Gastrocnemius medialis (tissue), 4 donors: ENCODE data around the gene PBX1.

Experiments
- CTCF ChIP-seq, 5 experiments: fragments of 450-650 bp in 3 of 5; fragments of 200-600 bp in 2 of 5; sonication (generic) in 2 of 5; IDR thresholded peaks in 4 of 5; conservative IDR thresholded peaks in 1 of 5; 1 replicate in 4 of 5; 2 replicates in 1 of 5; pipeline ENCODE4 v1.5.1; 2016 to 2019; ENCODE audit warnings: antibody characterized with exemption in 5 of 5, mild to moderate bottlenecking in 3 of 5, moderate library complexity in 3 of 5
- POLR2A ChIP-seq, 2 donors: fragments of 450-650 bp; IDR thresholded peaks; one replicate each; pipeline ENCODE4 v1.6.1; 2017; ENCODE audit warnings: antibody characterized with exemption in 2 of 2, mild to moderate bottlenecking in 2 of 2, moderate library complexity in 2 of 2

GRCh38 chr1:164605254-164606091, 46.5 kb downstream of the PBX1 start:
- TF ChIP-seq POLR2A (IDR thresholded peaks at IDR 0.05), result no peak
- TF ChIP-seq CTCF (IDR thresholded peaks at IDR 0.05 in 4 of 5, conservative IDR thresholded peaks at IDR 0.05 in 1 of 5), result no peak
